Stimulated activated CD8-positive, alpha-beta memory T cell treated with anti-CD3 and anti-CD28 coated beads, Interleukin-4, amount 100 ng/mL, for 4 hours (primary cell): Measurements from ENCODE around the gene FASTK.

ENCODE experiments used
- DNase-seq, 2 donors: peaks; one replicate each; pipeline ENCODE4 v3.0.0-alpha.2; 2020; ENCODE audit warnings: low read depth in 2 of 2, low spot score in 1 of 2

The FASTK gene

GRCh38 chr7:151068069-151068773, 12.4 kb downstream of the FASTK start:
- DNase-seq: no peak

- DNase-seq: no peak
Measured at GRCh38 chr7:151066273-151066974, 14.2 kb downstream of the FASTK start.

GRCh38 chr7:151065516-151065915, 15.1 kb downstream of the FASTK start:
- DNase-seq: no peak

- DNase-seq: no peak
Measured at GRCh38 chr7:151064993-151065392, 15.6 kb downstream of the FASTK start.

GRCh38 chr7:151064454-151064853, 16.2 kb downstream of the FASTK start:
- DNase-seq: no peak

- DNase-seq: no peak
Measured at GRCh38 chr7:151063212-151063561, 17.4 kb downstream of the FASTK start.

- no peak for DNase-seq
Measured at GRCh38 chr7:151062399-151063211, 18.0 kb downstream of the FASTK start.

- DNase-seq: no peak
Measured at GRCh38 chr7:151062111-151062398, 18.6 kb downstream of the FASTK start.

- no peak for DNase-seq
Measured at GRCh38 chr7:151061213-151062110, 19.1 kb downstream of the FASTK start.

- DNase-seq: no peak
Measured at GRCh38 chr7:151060416-151061212, 20.0 kb downstream of the FASTK start.

- no peak for DNase-seq
Measured at GRCh38 chr7:151060113-151060415, 20.5 kb downstream of the FASTK start.

- DNase-seq: peak; percentile 44 to 48
Measured at GRCh38 chr7:151059367-151060112, 21.1 kb downstream of the FASTK start, which contains the start of gene SLC4A2. Gene SLC4A2, plus strand, starts transcription at chr7:151059589. Its CDS starts 2,399 bp downstream, at chr7:151061988.

GRCh38 chr7:151058781-151059366, 21.7 kb downstream of the FASTK start:
- no peak for DNase-seq

GRCh38 chr7:151057989-151058780, 22.4 kb downstream of the FASTK start:
- DNase-seq: peak; percentile 91 to 93

- DNase-seq: no peak
Measured at GRCh38 chr7:151057506-151057988, 23.1 kb downstream of the FASTK start, which contains the start of gene CDK5. Gene CDK5, minus strand, starts transcription at chr7:151057897. Its CDS starts 49 bp downstream, at chr7:151057848.

GRCh38 chr7:151056666-151057505, 23.7 kb downstream of the FASTK start:
- no peak for DNase-seq

- no peak for DNase-seq
Measured at GRCh38 chr7:151056283-151056665, 24.3 kb downstream of the FASTK start.
